Measurements from ENCODE around the gene DYNC1I1.

DYNC1I1 gene

DNA sequence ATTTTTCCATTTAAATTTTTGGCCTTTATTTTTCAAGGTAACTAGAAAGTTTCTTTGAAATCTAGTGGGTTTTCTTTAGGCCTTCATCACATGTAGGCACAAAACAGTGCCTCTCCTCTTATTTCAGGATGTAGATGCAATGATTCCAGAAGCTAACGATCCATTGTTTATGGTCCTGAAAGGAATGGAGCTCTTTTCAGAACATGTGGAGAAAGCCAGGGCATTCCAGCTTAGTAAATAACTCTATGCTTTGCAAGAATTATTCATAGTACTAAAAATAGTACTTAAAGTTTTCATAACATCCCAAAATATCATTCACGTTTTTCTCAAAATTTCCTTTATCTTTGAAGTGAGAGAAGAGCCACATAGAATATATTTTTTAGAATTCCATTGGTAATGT is 91.3 kb downstream of the DYNC1I1 start:
- no peak for DNase-seq

GRCh38 chr7:95865716-95866371 is 93.5 kb downstream of the DYNC1I1 start:
- no peak for DNase-seq

- DNase-seq = no peak
Observed at GRCh38 chr7:95867309-95867708, 95.0 kb downstream of the DYNC1I1 start.

DNA sequence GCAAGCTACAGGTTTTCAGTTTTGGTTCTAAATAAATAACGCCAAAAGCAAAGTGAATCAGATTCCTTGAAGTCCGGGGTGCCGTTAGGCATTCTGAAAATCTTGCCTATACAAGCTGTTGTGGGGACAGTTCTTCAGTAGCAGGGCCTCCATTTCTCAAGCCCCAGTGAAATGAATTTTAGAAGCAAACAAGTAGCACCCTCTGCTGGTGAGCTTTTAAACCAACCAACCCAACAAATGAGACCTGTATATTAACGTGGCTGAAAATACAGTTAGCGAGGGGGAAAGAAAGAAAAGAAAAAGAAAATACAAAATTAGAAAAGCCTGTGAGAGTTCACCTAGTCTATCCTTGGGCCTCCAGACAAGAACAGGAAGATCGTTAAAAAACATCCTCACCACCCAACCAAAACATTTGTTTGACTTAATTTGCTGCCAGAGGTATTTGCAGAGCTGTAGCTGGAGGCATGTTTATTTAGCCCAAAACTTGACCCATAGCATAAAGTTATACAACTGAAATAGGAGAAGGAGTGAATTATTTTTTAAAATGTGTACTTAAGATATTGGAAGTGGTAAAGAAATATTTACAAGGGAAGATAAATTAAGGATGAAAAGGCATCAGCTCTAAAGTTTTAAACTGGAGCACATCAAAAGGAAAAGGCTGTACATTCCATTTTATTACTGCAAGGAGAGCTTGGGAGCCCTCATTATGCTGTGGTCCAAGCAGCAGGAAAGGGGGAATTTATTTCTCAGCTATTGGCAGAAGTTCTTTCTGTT is 98.9 kb downstream of the DYNC1I1 start:
- DNase-seq = no peak

DNA sequence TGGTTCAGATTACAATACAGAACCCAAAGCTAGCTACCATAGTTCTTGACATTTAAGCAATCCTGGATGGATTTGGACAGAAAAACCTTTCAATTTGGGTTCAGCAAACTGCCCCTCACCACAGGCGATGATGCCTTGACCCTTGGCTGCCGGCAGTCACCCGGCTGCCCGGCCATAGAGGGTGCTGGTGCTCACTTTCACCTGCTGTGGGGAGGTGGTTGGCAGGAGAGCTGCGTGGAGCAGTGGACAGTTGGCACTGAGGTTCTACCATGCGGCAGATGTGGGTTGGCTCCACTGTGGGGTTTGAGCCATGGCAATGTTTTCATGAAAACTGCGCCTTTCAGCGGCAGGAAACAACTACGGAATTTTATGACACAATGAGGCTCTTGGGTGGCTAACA is 99.5 kb downstream of the DYNC1I1 start:
- DNase-seq = no peak

- DNase-seq = no peak
Observed at GRCh38 chr7:95874129-95874528, 101.8 kb downstream of the DYNC1I1 start.

DNA sequence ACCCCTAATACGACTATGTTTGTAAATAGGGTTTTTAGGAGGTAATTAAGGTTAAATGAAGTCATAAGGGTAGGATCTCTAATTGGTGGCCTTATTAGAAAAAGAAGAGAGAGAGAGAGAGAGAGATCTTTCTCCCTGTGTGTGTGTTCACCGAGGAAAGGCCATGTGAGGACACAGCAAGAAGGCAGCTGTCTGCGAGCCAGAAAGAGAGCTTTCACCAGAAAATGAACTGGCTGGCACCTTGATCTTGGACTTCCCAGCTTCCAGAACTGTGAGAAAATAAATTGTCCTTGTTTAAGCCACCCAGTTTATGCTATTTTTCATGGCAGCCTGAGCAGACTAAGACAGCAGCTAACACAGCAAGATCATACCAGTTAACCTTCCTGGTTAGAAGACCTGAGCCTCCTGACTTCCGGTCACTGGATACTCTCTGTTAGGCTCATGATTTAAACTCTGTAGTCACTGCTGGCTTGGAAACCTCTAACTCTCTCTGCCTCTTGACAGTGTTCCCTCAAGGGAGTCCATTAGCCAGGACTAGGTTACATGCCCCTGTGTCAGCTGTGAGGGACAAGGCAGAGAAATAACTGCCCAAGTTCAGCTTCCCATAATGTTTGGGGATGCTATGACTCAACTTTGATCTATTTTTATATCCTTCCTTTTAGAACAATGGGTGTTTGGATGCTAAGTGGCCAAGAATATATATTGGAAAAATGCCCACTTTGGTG is 102.3 kb downstream of the DYNC1I1 start:
- no peak for DNase-seq

DNA sequence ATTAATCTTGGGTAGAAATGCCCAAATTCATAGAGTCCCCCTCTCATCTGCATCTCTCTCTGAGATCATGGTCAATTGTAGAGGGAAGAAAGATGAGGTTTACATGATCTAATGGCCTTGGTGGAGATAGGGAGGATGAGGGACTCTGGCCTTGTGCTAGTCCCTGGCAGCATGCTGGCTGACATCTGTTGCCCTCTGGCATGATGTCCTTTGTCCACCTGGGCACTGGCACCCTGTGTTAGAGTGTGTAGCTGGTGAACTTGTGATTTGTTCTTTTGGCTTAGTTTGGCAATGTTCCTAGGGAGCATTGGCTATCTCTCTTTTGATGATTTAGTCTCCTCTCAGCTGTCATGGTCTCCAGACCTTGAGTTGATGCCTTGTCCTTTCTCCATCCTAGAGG is 103.2 kb downstream of the DYNC1I1 start:
- DNase-seq = no peak

GRCh38 chr7:95878677-95879076 is 106.3 kb downstream of the DYNC1I1 start:
- no peak for DNase-seq

GRCh38 chr7:95881597-95881996 is 109.2 kb downstream of the DYNC1I1 start:
- no peak for DNase-seq

DNA sequence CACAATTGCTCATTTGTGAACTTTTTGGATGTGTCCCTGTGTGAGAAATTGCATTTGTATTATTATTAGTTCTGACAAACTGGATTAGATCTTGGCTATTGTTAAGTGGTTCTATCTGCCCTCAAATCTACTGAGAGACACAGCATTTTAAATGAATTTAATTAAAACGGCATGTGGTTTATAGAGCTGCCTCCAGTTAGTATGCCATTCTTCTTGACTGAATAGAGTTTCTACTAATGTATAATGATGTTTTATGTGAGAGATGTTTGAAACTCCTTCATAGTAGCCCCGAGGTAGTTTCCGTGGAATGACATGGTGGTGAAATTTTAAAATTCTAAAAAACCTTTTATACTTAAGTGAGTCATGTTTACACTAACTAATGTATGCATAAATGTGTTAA is 110.9 kb downstream of the DYNC1I1 start:
- DNase-seq = no peak

GRCh38 chr7:95886501-95887090 is 114.2 kb downstream of the DYNC1I1 start:
- no peak for DNase-seq

GRCh38 chr7:95893484-95893883 is 121.1 kb downstream of the DYNC1I1 start:
- DNase-seq = no peak

- DNase-seq = no peak
Observed at GRCh38 chr7:95897557-95898251, 125.3 kb downstream of the DYNC1I1 start.

DNA sequence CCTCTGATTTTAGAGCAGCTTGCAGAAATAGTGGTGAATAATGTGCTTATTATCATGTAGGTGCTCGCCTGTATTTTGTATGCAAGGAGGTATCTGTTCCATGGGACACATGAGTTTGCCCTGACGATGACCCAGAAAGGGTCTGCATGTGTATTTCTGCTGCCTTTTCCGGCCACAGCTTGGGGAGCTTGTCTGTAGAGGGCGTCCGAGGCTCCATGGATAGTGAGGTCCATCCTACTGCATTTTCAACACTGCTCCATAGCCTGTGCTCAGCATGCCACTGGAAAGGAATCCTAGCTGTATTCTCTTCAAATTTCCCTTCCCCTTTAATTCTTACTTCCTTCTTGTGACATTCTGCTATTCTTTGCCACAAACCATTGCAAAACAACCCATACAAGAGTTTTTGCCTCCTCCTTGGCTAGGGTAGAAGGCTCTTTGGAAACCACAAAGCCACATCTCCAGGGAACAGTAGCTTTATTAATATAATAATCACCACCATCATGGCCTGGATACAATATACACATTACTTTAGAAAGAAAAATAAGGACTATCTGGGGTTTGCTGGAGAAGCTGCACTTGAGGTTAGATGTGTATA is 127.7 kb downstream of the DYNC1I1 start:
- no peak for DNase-seq

- DNase-seq = no peak
Observed at GRCh38 chr7:95901006-95901405, 128.7 kb downstream of the DYNC1I1 start.

DNA sequence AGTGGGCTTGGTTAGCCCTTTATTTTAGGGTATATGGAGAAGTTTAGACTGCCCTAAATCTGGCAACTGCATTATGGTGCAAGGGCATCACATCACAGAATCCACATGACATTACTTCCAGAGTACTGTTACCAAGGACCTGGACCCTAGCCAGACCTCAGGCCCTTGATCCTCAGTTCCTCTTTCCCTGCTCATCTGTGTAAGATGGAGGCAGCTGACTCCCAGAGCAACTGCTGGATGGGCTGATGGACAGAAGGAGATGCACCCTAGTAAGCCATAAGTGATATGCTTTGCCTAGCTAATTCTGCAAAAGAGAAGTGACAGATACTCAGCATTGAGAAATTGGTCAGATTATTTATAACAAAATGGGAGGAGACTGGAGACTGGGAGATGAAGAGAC is 131.7 kb downstream of the DYNC1I1 start:
- DNase-seq = no peak

- DNase-seq = no peak
Observed at GRCh38 chr7:95905167-95905566, 132.8 kb downstream of the DYNC1I1 start.

- no peak for DNase-seq
Observed at GRCh38 chr7:95906851-95907250, 134.5 kb downstream of the DYNC1I1 start.

DNA sequence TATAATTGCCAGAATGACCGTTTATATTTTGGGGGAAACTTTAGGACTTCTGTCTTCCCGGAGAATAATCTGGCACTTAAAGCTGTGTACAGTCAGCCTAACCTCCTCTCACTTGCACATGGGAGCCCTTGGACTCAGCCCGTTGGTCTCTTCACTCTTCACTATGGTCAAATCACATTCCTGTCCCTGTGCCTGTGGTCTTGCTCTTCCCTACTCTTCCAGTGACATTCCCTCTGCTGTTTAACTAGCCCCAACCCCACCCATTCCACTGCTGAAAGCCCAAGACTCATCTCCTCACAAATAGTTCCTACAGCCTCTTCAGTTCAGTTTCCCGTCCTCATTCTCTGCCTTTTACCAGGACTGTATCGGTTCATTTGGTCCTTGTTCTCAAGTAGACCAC is 135.0 kb downstream of the DYNC1I1 start:
- no peak for DNase-seq

DNA sequence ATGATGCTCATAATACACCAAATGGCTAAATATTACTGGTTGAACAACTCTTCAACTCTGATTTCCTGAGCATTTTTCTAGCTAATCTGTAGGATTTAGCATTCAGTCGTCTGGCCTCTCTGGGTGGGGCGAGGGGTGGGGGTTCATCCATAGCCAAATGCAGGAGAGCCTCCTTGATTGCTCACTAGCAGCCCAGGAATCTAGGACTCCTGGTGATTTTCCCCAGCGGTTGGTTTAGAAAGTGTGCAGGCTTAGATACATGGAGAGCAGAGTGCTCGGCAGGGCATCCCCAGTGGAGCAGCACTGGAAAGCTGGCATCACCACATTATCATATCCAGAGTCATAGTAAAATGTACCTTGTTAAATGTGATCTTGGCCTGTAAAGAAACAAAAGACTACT is 136.1 kb downstream of the DYNC1I1 start:
- DNase-seq = no peak

DNA sequence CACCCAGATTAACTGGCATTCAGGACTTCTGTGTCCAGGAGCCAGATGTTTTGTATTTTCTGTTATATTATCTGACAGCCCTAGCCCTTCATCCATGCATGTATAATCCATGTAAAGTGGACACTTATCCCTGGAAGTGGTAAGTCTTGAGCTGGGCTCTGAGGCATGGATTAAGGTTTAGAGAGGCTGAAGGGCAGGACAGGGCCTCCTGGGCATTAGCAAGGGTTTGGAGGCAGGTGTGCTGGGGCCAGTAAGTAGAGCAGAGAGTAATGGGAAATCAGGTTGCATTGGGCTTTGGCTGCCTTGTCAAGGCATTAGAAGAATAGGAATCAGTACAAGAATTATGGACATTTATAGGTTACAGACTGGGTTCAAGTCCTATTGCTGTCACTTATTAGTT is 138.0 kb downstream of the DYNC1I1 start:
- DNase-seq = no peak

DNA sequence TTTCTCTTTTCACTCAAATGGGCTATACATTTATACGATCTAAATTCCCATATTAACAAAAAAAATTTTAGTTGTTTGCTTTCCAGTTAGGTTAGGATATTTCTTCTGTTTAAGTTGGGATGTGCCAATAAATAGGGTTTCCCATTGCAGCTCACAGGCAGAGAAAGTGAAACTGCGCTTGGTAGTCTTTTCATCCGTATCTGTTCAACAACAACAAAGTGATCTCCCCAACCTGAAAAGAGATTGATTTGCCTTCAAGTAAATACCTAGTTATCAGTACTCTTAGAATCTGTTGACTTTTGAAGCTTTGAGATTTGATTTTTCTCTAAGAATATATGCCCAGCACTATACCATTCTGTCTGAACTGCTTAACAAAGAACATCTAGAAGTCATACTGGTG is 143.4 kb downstream of the DYNC1I1 start:
- no peak for DNase-seq

Data from CD4-positive, alpha-beta T cell treated with Interleukin-21 for 1 hour (primary cell).